Vagina (tissue), 2 donors: Measurements from ENCODE around the gene CTDSP2. TPM values are rescaled to one million over a fixed set of nuclear protein-coding genes. Genes with fewer than 3 reads are reported as not detected.

Experiments used
- DNase-seq, 2 donors: peaks; one replicate each; pipeline ENCODE4 v3.0.0-alpha.2; 2017; ENCODE audit errors: extremely low spot score in 2 of 2
- H3K27ac ChIP-seq: fragments of 200-600 bp; sonication (generic); one replicate; pipeline ENCODE4 v1.5.1; 2019
- H3K27me3 ChIP-seq: fragments of 200-600 bp; sonication (generic); one replicate; pipeline ENCODE4 v1.5.1; 2019
- H3K36me3 ChIP-seq, 2 donors: fragments of 200-600 bp; sonication (generic); one replicate each; pipeline ENCODE4 v1.5.1; 2017 to 2019
- H3K4me1 ChIP-seq: fragments of 200-600 bp; sonication (generic); one replicate; pipeline ENCODE4 v1.5.1; 2019
- H3K4me3 ChIP-seq, 2 donors: fragments of 200-600 bp; sonication (generic); 1 replicate in 1 of 2; 2 replicates in 1 of 2; pipeline ENCODE4 v1.5.1; 2016 to 2019
- H3K9me3 ChIP-seq: fragments of 200-600 bp; sonication (generic); one replicate; pipeline ENCODE4 v1.5.1; 2019
- POLR2A ChIP-seq, 2 donors: fragments of 450-650 bp; IDR thresholded peaks; one replicate each; pipeline ENCODE4 v1.6.1; 2017; ENCODE audit warnings: antibody characterized with exemption in 2 of 2, mild to moderate bottlenecking in 2 of 2, moderate library complexity in 2 of 2
- POLR2AphosphoS5 ChIP-seq, 2 donors: sonication (generic); formaldehyde crosslinking; IDR thresholded peaks; one replicate each; pipeline ENCODE4 v1.9.0; 2017; ENCODE audit warnings: antibody characterized with exemption in 2 of 2, mild to moderate bottlenecking in 2 of 2, low read depth in 1 of 2; ENCODE audit not compliant: insufficient read depth in 1 of 2
- intact Hi-C: fragments of 100-400 bp; cut with DNase I; formaldehyde crosslinking; loops from one replicate; pipeline ENCODE4 v1.15.1; 2023
- total RNA-seq: library from RNA; depleted of rRNA; stranded (reverse); fragments of >200 nt; gene quantifications from one replicate; pipeline ENCODE4 v1.2.3, GENCODE V29; 2016
- TF ChIP-seq, protein P1 (sequence below), 3 experiments: fragments of 450-650 bp in 2 of 3; fragments of 200-600 bp in 1 of 3; sonication (generic) in 1 of 3; IDR thresholded peaks; one replicate each; pipeline ENCODE4 v1.5.1; 2017 to 2019; ENCODE audit warnings: antibody characterized with exemption in 3 of 3, mild to moderate bottlenecking in 2 of 3, moderate library complexity in 2 of 3

CTDSP2 gene
- total RNA-seq, 1 donor from 2014 or later = 108 TPM

DNA sequence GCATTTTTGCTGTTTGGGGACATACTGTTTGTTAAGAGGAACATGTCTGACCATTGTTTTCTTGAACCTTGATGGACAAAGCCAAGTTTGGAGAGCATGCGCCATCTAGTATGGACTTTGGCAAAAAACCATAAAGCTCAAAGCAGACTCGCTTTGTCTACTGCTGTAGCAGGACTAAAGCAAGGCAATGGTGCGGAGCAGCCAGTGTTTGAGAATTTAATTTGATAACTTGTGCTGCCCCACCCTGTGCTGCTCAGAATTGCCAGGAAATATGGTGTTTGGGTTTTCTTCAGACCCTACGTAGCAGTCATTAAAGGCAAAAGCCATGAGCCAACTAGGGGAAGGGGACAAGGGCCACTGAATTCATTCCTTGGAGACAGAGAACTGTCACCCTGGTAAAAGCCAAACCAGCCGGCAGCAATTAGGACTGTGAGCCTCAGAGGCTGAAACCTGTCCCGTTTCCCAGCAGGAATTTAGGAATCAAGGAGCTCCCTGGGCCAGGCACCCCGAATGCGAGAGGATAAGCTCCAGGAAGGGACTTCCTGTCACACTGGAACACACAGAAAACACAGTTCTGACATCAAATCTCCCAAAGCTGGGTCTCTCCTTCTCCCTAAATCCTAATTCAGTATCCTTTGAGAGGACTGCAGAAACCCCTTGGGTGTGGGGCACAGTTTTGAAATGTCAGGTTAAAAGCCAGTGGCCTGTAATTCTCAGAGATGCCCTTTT, 29.1 kb downstream of the CTDSP2 start:
- H3K4me1 ChIP-seq = peaks cover 62% of the 10 kb centered on the region
- intact Hi-C loops = no loop called here
- H3K4me3 ChIP-seq = peak overlapping the region in 1 of 2 donors; percentile 8
- no peaks in the 10 kb centered on the region for H3K27me3 ChIP-seq
- peaks cover 0 to 26% of the 10 kb centered on the region in 2 donors for H3K36me3 ChIP-seq
- no peaks in the 10 kb centered on the region for H3K9me3 ChIP-seq
- H3K27ac ChIP-seq = peak overlapping the region; percentile 43
- DNase-seq = no peak
- TF ChIP-seq, protein P1, sequence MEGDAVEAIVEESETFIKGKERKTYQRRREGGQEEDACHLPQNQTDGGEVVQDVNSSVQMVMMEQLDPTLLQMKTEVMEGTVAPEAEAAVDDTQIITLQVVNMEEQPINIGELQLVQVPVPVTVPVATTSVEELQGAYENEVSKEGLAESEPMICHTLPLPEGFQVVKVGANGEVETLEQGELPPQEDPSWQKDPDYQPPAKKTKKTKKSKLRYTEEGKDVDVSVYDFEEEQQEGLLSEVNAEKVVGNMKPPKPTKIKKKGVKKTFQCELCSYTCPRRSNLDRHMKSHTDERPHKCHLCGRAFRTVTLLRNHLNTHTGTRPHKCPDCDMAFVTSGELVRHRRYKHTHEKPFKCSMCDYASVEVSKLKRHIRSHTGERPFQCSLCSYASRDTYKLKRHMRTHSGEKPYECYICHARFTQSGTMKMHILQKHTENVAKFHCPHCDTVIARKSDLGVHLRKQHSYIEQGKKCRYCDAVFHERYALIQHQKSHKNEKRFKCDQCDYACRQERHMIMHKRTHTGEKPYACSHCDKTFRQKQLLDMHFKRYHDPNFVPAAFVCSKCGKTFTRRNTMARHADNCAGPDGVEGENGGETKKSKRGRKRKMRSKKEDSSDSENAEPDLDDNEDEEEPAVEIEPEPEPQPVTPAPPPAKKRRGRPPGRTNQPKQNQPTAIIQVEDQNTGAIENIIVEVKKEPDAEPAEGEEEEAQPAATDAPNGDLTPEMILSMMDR (IDR thresholded peaks at IDR 0.05) = no peak
- TF ChIP-seq POLR2AphosphoS5 (IDR thresholded peaks at IDR 0.05; ENCODE audit: insufficient read depth in 1 of 2, low read depth in 1 of 2) (no peak), POLR2A (IDR thresholded peaks at IDR 0.05) (no peak)

DNA sequence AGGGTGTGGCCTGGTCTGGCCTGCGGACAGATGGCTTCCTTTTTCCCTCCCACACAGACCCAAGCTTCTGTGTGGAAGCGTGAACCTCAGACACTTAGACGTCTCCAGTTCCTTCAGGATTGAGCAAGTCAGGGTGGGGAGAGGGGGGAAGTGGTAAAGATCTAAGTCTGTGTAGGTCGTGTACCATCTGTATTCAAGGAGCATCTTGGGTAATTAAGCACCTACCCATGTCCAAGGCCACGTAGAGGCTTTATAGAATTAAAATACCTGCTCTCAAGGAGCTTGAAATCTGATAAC, 29.7 kb downstream of the CTDSP2 start:
- Histone ChIP-seq H3K27me3 (no peaks in the 10 kb centered on the region), H3K4me1 (peaks cover 55% of the 10 kb centered on the region), H3K27ac (peak overlapping the region; percentile 43), H3K36me3 (peaks cover 0 to 19% of the 10 kb centered on the region in 2 donors), H3K4me3 (peak overlapping the region in 1 of 2 donors; percentile 8), H3K9me3 (no peaks in the 10 kb centered on the region)
- TF ChIP-seq, protein P1 (IDR thresholded peaks at IDR 0.05) = no peak
- TF ChIP-seq POLR2AphosphoS5 (IDR thresholded peaks at IDR 0.05; ENCODE audit: insufficient read depth in 1 of 2, low read depth in 1 of 2) = no peak
- no peak for TF ChIP-seq POLR2A (IDR thresholded peaks at IDR 0.05)
- no peak for DNase-seq
- intact Hi-C loops = no loop called here

DNA sequence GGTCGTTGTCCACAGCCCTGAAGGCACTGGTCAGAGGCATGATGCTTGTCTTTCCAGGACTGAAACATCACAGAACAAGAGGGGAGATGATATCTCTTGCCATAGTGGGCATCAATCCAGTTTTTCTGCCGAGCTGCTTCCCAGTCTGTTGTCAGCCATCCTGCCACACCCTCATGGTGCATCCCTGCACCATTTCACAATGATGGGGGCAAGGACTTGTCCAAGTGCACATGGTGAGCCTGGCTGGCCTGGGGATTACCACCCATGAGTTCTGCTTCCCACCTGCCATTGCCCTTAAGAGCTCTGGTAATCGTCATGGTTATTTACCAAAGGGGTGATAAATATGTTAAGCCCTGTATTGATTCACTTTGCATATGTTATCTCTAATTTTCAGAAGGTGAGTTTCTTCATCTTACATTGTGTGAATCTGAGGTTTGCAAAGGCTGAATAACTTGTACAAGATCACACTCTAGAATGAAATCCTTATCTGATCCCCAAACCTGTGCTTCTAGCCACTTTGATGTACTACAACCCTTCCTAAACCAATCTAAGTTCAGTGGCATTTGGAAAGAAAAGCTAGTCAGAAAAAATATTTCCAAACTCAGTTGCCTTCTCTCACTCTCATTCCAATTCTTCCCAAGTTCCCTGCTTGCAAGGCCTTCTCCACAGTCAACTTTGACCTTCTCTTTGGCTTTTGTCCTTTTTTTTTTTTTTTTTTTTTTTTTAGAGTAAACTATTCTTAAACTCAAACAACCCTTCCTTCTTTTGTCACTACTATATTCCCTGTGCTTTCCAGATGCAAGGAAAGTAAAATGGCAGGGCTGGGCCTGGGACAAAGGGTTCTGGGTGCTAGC, 30.3 kb downstream of the CTDSP2 start:
- Histone ChIP-seq H3K27me3 (no peaks in the 10 kb centered on the region), H3K36me3 (peaks cover 0 to 14% of the 10 kb centered on the region in 2 donors), H3K4me1 (peaks cover 50% of the 10 kb centered on the region), H3K9me3 (no peaks in the 10 kb centered on the region), H3K27ac (no peak overlapping the region), H3K4me3 (no peak overlapping the region)
- intact Hi-C loops = no loop called here
- TF ChIP-seq, protein P1 (IDR thresholded peaks at IDR 0.05) = no peak
- no peak for DNase-seq

DNA sequence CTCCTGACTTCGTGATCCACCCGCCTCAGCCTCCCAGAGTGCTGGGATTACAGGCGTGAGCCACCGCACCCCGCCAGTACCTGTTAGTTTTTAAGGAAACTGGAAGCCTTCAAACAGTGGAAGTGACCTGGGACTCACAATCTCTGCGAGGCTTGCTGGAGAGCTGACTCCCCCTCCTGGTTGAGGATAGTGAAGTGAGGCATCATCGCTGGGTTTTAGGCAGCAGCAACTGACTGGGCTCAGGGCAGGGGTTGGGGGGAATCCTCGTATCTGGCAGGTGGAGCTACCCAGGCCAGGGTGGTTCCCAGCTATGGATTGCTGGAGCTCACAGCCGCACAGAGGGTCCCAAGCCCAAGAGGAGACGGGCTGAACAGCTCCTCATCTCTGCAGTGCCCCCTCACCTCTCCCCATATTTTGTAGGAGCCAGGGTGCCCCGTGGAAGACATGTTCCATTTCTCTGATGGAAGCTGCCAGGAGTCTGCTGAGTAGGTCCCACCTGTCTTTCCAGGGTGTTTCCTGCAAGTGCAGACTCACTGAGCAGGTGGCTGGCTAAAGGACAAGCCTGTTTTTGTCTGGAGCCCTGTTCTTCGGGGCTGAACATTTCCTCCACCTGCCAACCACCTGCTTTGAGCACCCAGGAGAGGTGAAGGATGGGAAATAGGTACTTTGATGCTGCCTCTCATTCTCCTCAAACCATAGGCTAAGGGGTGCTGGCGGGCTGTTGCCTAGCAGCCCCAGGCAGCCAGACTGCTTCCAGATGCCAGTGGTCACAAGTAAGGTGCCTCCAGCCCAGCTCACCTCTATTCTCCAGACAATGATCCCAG, 31.1 kb downstream of the CTDSP2 start:
- peaks cover 0 to 5% of the 10 kb centered on the region in 2 donors for H3K36me3 ChIP-seq

More for the DNA sequence above, 31.1 kb downstream of the CTDSP2 start:
- Histone ChIP-seq H3K27me3 (no peaks in the 10 kb centered on the region), H3K9me3 (no peaks in the 10 kb centered on the region), H3K27ac (no peak overlapping the region), H3K4me1 (peaks cover 46% of the 10 kb centered on the region), H3K4me3 (no peak overlapping the region)
- intact Hi-C loops = no loop called here
- TF ChIP-seq POLR2A (IDR thresholded peaks at IDR 0.05) (no peak), POLR2AphosphoS5 (IDR thresholded peaks at IDR 0.05; ENCODE audit: insufficient read depth in 1 of 2, low read depth in 1 of 2) (no peak)
- TF ChIP-seq, protein P1 (IDR thresholded peaks at IDR 0.05) = no peak
- DNase-seq = no peak
